Activated CD4-positive, alpha-beta T cell treated with anti-CD3 and anti-CD28 coated beads, Interleukin-2, Interleukin-6, amounts not matched to agents 100 ng/mL and 50 ng/mL, durations not matched to agents 16 hours and 8 hours (primary cell): ENCODE data around the gene LRRC38.
"Not testable (repeated sequence)": the region's sequence is repeated elsewhere in the genome, so short reads cannot be mapped to it uniquely, and the experiment has no call there.

Source experiments
- DNase-seq: peaks from one replicate; pipeline ENCODE4 v3.0.0-alpha.2; 2020

Gene LRRC38

GRCh38 chr1:13513895-13514546 lies at the start of gene LRRC38:
Gene LRRC38 (minus strand): TSS chr1:13514003. CDS start chr1:13513593, 410 bp downstream.
- DNase-seq, result peak; percentile 27

DNA sequence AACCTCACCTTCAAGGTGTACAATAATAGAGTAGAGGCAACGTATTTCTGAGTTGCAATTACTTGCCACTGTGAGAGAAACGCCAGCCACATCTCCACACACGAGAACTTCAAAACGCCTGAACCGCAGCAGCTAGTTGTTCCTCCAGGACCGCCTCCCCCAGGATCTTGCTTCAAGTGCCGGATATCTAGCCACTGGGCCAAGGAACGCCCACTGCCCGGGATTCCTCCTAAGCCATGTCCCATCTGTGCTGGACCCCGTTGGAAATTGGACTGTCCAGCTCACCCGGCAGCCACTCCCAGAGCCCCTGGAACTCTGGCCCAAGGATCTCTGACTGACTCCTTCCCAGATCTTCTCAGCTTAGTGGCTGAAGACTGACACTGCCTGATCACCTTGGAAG lies 49.2 kb upstream of the LRRC38 start:
- not testable (repeated sequence) for DNase-seq

GRCh38 chr1:13560541-13560940 lies 46.7 kb upstream of the LRRC38 start:
- no peak for DNase-seq

DNA sequence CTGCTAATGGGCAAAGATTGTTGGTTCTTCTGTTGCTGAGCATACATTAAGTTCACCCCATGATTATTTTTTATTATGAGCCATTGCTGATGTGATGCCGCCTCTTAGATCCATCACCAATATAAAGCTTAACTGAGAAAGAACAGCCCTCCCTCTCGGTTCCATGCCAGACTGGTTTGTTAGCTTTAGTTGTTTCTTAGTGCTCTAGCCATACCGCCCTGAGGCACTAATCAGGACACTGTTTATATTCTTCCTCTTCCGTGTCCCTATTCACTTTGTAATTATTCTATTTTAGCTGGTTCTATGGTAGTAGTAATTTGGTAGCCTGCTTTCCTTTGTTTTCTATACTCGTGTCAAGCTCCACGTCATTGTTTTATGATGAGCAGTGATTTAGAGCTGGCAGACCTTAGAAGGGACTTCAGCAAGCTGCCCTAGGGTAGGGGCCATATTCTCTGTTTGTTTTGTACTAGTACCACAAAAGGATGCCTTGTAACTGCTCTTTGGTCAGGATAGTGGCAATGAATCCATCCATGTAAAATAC lies 42.5 kb upstream of the LRRC38 start:
- DNase-seq, result no peak

- no peak for DNase-seq
Observed at GRCh38 chr1:13554798-13555197, 41.0 kb upstream of the LRRC38 start.

- no peak for DNase-seq
Observed at GRCh38 chr1:13550663-13551062, 36.9 kb upstream of the LRRC38 start.

DNA sequence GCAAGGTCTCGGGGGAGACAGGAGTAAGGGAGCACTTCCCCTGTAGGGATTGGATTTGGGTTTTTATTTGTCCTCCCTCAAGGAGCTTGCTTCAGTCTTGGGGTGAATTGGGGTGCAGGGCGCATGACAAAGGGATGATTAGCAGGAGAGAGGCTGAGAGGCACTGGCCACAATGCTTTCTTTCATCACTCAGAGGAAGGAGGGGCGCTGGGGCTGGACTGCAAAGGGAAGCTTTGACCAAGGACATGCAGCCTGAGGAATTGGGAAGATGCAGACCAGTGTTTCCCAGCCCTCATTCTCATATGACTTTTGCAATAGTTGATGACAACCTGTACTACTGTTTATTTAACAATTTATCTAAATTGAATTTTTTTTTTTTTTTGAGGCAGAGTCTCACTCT lies 35.7 kb upstream of the LRRC38 start:
- no peak for DNase-seq

GRCh38 chr1:13549021-13549420 lies 35.2 kb upstream of the LRRC38 start:
- DNase-seq, result no peak

- DNase-seq, result no peak
Observed at GRCh38 chr1:13548281-13548680, 34.5 kb upstream of the LRRC38 start.

- no peak for DNase-seq
Observed at GRCh38 chr1:13546791-13547190, 33.0 kb upstream of the LRRC38 start.

- DNase-seq, result no peak
Observed at GRCh38 chr1:13544221-13544556, 30.4 kb upstream of the LRRC38 start.

GRCh38 chr1:13543451-13544220 lies 29.8 kb upstream of the LRRC38 start:
- DNase-seq, result no peak

- no peak for DNase-seq
Observed at GRCh38 chr1:13541435-13542215, 27.8 kb upstream of the LRRC38 start.

DNA sequence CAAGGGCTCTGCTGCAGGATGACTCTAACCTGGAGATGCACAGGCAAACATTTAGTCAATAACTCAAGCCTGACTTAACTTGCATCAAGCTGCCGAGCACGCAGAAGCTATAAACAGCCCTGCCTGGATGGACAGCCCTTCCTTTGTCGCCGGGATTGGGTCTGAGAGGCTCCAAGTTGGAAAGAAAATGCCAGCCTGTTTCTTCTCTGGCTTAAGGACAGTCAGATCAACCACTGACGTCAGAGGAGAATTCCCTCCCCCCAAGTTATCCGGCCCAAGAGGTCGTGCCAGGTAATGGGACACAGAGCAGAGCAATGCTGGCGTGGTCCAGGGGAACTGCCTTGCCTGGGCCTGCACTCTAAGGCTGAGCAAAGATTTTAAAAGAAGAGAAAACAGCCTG lies 27.1 kb upstream of the LRRC38 start:
- DNase-seq, result no peak

DNA sequence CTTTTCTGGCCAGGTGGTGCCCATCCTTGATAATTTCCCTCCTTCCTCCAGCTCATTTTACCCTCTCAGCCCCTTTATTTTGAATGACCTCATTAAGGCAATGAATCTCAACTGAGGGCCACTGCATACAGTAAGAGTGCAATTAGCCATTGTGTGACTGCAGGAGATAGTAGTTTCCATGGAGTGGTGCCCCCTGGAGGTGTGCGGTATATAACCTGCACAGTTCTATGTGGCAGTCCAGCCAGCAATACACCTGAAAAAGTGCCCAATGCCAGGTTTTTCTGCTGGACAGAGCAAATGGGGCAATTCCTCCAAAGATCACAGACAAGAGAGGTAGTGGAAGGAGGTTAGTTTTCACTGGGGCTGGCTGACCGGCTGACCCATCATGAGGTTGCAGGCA lies 25.9 kb upstream of the LRRC38 start:
- no peak for DNase-seq

- DNase-seq, result no peak
Observed at GRCh38 chr1:13538832-13539231, 25.0 kb upstream of the LRRC38 start.

GRCh38 chr1:13536571-13536970 lies 22.8 kb upstream of the LRRC38 start:
- no peak for DNase-seq

GRCh38 chr1:13535227-13535626 lies 21.4 kb upstream of the LRRC38 start:
- DNase-seq, result no peak

- DNase-seq, result no peak
Observed at GRCh38 chr1:13528320-13528719, 14.5 kb upstream of the LRRC38 start.

DNA sequence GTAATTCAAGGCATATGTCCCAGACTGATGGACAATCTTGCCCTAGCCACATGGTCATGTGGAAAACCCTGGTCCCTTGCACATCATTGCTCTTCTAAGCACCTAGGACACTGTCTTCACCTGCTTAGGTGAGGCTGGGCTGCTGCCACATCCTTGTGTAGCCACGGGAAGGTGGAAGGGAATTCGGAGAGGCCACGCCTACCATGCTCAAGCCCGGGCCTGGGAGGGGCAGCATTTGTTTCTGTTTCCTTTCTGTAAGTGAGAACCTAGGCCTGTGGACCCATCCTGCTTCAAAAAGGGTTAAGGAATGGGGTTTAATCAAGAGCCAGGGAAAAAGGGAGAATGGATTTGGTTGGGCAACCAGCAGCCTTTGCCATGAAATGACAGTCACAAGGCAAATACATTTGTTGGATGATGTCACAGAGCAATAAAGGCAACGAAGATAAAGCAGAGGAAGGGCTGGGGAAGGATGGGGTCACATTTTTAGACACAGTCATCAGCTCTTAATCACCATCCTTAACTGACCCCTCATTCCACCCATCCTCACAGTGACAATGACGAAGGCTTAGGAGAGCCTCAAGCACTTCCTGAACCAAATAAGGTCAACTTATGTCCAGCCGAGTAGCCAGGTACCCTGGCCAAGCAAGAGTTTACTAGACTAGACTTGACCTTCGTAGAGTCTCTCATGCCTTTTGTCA lies 10.1 kb upstream of the LRRC38 start:
- DNase-seq, result no peak

GRCh38 chr1:13520985-13521384 lies 7.2 kb upstream of the LRRC38 start:
- no peak for DNase-seq

DNA sequence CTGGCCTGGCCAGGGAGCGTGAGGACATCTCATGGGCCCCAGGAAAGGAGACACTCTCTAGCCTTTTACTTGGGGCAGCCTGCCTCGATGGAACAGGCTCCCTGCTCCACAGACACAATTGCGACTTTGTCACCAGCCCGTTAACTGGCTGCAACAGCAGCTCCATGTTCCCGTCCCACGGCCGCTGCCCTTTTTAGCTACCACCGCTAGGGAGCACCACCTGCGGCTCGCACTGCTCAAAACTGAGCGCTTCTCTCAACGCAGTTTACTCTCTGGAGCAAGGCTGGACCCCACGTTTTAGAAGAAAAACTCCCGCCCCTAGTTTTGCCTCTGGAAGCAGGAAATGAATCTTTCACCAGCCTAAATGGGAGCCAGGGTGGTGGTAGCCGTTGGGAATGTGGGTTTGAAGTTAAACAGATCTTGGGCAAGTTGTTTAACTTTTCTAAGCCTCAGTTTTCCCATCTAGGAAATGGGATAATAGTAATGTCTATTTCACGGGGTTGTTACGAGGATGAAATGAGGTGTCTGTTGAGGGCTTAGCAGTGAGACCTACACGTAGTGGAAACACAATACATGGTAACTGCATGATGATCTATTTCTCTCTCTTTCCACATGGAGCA lies 3.5 kb upstream of the LRRC38 start:
- DNase-seq, result peak; percentile 25

DNA sequence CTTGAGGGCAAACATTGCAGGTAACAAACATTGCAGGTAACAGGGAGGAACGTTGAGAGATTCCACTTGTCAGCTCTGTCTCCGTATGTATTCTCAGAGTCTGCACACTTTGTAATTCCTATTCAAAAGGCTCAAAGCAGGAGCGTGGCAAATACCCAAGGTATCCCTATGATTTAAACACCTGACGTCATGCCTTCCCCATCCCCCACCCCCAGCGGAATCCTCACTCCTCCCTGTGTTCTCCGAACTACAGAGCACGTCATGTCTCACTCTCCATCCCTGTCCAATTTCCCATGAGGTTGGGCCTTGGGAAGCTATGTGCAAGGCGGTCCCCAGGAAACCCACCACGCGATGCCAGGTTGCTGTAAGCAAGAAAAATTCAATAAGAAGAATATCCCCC lies 2.8 kb upstream of the LRRC38 start:
- DNase-seq, result no peak
